ENCODE data around the gene LSM4.
"Not testable (repeated sequence)": the region's sequence is repeated elsewhere in the genome, so short reads cannot be mapped to it uniquely, and the experiment has no call there.

LSM4 gene

DNA sequence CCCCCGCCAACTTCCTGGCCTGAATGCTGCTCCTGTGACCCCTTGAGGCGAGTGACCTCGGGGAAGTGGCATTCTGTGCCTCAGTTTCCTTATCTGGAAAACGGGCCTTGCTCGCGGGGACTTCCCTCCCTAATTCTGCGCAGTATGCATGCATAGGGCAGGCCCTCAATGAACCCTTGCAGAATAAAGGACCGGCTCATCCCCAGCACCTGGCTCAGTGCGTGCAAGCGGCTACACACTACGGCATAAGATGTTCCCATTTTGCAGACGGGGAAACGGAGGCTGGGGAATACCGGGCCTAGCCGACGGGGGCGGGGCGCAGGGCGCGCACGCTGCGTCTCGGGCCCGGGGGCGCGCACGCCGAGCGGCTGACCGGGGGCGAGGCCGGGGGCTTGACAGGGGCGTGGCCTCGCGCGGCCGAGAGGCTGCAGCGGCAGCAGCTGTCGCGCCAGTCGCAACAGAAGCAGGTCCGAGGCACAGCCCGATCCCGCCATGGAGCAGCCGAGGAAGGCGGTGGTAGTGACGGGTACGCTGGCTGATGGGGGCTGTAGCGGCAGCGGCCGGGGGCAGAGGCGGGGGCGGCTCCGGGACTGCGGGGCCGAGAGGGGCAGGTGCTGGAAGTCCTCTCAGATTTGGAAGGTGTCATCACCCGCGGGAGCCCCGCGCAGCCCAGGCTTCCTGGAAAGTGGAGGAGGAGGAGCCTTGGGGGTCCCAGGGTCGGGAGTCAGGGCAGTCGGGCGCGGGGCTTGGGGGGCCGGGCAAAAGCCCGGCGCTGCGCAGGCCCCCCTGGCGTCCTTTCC, 17.5 kb upstream of the LSM4 start, which contains the start of gene PGPEP1:
TSS of gene PGPEP1 (plus strand) at position 409 of the 800 bp plus-strand sequence. CDS start at position 493, 84 bp downstream.
- no peak for DNase-seq

DNA sequence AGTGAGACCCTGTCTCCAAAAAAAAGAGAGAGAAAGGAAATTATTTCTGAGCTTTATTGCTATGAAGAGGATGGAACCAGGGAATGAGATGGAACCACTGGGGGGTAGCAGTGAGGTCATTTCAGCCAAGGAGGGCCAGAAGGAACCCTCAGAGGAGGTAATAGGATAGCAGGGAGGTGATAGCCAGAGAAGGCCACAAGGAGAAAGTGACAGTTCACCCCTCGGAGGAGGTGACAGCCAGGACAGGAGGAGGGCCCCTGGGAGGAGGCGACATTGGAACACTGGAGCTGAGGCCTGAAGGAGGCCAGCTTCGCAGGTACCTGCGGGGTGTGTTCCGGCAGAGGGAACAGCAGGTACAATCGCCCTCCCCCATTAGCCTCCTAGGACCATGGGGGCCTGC, 16.8 kb upstream of the LSM4 start:
- peak; percentile 14 for DNase-seq

DNA sequence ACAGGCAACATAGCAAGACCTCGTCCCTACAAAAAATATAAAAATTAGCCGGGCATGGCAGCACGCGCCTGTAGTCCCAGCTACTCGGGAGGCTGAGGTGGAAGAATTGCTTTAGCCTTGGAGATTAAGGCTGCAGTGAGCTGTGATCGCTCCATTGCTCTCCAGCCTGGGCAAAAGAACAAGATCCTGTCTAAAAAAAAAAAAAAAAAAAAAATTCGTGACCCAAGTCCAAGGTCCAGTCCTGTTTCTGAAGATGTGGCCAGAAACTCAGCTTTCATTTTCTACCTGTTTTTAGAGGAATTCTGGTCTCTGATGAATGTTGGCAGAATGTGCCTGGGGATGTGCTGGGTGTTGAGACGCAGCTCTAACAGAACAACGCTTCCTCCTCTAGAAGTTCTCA, 15.7 kb upstream of the LSM4 start:
- DNase-seq = no peak

DNA sequence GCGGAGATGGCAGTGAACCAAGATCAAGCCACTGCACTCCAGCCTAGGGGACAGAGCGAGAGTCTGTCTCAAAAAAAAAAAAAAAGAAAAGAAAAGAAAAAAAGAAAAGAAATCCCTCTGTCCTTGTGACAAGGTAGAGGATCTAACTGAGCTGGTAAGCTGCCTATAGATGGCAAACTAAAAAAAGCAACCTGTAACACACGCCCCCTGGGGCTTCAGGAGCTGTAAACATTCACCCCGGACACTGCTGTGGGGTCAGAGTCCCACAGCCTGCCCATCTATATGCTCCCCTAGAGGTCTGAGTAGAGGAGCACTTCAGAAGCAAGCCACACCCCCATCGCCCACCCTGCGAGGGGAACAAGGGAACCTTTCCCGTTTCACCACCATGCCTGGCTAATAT, 13.2 kb upstream of the LSM4 start:
- DNase-seq = no peak

DNA sequence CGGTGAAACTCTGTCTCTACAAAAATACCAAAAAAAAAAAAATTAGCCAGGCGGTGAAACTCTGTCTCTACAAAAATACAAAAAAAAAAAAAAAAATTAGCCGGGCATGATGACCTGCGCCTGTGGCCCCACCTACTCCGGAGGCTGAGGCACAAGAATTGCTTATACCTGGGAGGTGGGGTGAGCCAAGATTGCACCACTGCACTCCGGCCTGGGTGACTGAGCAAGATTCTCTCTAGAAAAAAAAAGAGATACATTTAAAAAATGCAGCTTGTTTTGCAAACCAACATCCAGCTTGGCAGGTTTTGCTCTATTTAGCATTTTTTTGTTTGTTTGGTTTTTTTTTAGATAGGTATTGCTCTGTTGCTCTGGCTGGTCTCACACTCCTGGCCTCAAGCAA, 10.8 kb upstream of the LSM4 start:
- DNase-seq = no peak

DNA sequence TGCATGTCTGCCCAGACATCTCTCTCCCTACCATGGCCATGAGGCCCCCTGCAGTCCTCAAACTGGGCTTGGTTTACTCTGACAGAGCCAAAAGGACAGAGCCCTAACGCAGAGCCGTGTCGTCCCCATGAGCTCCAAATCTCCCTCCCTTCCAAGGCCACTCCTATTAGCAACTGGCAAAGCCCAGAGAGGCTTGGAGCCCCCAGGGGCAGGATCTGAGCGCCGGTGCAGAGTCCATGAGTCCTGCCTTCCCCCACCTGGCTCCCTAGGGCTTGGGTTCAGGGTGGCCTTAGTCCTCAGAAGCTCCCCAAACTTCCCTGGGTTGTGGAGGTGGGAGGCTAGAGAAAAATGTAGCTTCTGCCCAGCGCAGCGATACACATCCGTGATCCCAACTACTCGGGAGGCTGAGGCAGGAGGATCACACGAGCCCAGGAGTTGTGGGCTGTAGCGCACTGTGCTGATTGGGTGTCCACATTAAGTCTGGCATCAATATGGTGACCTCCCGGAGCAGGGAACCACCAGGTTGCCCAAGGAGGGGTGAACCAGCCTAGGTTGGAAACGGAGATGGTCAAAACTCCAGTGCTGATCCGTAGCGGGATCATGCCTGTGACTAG, 10.1 kb upstream of the LSM4 start:
- DNase-seq = no peak

DNA sequence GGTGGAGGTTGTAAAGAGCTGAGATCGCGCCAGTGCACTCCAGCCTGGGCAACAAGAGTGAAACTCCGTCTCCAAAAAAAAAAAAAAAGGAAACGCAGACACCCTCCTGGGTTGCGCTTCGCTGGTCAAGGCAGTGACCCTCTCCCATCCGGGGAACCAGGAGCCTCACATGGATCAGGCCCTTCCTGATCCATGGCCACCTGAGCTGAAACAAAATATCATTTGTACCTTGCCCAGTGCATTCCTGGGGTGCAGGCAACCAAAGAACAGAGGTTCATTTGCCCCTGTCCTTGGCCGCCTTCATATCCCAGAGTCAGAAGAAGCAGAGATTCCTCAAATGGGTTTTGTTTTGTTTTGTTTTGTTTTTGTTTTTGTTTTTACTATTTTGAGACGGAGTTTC, 8.0 kb upstream of the LSM4 start:
- no peak for DNase-seq

DNA sequence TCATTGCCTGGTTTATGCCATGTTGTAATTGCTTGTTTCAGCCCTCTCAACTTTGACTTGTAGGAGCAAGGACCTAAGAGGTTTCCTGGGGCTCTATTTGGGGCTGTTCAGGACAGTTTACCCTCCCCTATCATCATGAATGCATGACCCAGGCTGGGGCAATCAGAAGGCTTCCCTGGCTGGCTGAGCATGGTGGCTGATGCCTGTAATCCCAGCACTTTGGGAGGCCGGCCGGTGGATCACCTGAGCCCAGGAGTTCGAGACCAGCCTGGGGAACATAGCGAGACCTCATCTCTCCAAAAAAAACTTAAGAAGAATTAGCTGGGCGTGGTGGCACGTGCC, 6.1 kb upstream of the LSM4 start:
- no peak for DNase-seq

DNA sequence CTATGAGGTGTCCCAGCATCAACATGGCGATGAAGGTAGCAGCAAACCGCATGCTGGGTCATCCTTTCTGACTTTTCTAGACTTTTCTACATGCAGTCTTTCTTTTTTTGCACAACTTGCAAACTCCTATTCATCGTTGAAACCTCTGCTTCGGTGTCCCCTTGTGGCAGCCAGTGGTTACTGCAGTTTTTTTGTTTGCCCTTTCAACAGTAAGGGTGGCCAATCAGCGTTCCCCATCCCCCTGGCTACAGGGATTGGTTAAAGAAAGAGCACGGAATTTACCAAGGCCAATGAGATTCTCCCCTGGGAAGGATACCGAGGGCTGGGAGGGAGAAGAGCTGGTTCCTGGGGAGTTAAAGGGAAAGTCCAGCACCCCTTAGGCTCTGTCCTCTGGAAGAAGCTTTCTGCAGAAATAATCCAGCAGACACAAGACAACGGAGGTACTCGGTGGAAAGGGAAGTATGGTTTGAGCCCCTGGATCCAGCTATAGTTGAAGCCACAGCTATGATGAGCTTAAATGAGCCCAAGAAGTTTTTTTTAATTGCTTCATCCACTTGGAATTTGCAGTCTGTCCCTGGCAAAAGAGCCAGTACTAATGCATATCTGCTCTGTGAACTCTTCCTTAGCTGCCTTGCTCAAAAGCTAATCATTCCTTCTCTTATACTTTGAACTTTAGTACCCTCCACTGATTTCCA, 5.6 kb upstream of the LSM4 start:
- peak; percentile 96 for DNase-seq

DNA sequence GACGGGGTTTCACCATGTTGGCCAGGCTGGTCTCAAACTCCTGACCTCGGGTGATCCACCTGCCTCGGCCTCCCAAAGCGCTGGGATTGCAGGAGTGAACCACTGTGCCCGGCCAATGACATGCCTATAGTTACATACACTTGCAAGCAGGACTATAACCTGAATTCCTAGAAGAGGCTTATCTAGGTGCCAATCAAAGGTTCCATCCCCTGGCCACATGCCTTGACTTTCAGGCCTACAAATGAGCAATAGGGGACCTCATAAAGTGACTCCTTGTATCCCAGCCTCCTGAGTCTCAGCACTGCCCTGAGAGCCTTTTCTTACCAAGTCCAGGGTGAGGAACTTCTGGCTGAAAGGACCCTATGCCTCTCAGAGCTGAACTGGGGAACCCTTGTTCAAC, 3.9 kb upstream of the LSM4 start:
- no peak for DNase-seq

DNA sequence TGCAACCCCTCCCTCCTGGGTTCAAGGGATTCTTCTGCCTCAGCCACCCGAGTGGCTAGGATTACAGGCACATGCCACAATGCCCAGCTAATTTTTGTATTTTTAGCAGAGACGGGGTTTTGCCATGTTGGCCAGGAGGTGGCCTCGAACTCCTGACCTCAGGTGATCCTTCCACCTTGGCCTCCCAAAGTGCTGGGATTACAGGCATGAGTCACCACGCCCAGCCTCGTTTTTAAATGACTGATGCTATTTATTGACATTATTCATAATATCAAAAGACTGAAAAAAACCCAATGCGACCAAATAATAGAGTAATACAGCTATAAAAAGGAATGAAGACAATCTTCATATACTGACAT, 1.5 kb upstream of the LSM4 start:
- not testable (repeated sequence) for DNase-seq

DNA sequence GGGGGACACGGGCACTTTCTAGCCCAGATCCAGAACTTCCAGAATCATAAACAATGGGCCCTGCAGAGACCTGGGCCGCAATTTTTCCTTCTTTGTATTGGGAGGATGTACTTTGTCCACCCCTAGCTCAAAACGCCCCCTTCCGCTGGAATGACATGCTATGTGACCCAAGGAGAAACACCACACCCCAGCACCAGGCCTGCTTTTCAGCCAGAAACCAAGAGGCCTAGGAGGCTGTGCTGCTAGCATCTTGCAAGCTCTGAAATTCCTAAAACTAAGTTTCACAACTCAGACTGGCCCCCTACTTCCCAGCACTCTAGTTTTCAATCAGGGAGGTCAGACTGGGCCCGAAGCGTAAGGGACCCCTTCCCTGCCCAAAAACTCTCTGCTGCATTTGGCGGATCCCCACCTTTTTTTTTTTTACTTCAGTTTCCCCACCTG, 538 bp downstream of the LSM4 start:
- DNase-seq = peak; percentile 28

DNA sequence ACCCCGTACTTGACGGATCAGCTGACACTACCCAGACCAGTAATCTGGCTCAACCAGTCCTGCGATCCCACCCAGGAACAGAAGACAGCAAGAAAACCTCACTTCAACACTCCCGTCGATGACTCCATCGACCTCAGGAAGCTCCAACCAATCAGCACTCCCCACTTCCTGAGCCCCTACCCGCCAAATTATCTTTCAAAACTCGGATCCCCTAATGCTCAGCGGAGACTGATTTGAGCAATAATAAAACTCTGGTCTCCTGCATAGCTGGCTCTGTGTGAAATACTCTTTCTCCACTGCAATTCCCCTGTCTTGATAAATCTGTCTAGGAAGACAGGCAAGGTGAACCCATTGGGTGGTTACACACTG, 1.2 kb downstream of the LSM4 start:
- no peak for DNase-seq

DNA sequence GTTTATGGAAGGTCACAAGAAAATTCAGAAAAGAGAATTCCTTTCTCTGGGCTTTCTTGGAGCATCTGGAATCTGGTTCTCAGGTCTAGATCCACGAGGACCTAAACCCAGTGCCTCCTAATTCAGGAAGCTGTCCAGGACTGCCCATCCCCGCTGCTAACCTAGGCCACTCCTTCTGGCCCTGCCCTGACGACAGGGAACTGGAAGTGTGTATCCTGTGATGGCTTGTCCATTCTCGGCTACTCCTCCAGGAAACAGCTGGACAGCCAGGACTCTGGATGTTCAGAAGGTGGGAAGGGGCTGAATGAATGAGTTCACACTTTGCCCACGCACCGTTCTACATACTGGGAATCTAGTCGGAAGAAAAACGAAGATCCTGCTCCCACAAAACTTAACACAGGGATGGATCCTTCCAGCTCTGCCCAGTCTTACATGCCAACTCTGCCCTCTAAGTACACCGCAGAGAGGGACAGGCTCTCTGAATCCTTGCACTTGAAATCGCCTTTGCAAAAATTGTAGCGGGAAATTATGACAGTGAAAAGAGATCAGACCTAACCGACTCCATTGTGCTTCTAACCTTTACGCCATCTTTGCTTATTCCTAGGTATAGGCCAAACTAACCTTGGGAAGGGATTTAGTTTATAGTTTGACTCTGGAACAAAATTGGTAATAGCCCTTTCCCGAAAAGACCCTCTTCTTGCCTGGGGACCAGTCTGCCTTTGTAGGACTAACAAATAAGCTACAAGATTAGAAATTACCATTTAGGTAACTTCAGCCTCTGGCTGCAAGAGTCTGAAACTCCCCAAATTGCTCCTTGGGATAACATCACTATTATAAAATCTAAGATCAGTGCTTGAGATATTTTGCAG, 1.8 kb downstream of the LSM4 start:
- no peak for DNase-seq

DNA sequence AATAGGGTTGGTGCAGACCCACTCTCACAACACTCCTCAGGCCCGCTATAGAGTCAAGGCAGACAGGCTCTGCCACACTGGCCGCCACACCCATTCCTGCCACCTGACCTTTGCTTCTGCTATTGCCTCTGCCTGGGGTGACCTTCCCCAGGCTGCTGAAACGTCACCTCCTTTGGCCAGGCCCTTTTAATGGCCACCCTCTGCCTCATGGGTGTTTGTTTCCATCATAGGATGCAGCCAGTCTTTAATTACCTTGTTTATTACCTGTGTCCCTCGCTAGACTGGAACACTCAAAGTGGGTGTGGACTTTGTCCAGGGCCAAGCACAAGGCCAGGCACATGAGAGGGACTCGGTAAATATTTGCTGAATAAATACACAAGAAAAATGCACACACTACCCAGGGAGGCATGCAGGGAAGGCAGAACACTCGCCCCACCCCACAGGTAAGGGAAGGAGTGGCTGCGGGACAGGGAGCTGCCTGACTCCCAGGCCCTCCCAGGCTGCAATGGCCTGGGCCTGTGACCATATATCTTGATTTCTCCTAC, 3.2 kb downstream of the LSM4 start:
- no peak for DNase-seq

DNA sequence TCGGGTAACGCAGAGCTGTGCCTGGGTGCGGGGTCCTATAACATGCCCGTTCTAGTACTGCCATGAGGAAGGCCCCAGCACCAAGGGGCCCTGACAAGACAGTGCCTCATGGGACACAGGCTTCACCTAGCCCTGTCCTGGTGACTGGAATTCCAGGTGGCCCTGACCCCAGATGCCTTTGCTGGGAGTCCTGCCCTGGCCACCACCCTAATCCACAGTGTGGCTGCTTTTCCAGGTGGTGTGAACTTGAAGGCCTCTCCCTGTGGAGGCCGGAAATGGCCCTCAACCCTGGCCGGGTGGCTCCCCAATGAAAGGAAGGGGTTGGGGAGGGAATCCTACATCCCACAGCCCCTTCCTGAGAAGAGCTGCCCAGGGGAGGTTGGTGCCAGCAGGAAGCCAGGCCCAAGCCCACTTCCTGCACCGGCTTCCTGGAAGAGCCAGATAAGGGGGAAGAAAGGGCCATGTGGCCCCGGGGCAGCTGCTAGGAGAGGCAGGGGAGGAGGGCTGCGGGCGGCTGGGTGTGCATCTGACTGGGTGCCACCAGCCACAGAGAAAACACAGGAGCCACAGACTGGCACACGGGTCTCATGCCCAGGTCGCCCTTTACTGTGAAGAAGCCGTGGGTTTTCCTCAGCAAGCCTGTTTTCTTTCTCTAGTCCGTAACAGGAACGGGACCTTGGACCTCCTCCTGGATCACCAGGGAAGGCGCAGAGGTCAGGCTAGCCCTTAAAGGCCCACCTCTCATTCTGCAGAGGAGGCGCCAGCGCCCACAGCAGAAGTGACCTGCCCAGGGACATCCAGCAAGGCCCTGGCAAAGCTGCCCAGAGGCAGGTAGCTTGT, 4.7 kb downstream of the LSM4 start:
- no peak for DNase-seq

DNA sequence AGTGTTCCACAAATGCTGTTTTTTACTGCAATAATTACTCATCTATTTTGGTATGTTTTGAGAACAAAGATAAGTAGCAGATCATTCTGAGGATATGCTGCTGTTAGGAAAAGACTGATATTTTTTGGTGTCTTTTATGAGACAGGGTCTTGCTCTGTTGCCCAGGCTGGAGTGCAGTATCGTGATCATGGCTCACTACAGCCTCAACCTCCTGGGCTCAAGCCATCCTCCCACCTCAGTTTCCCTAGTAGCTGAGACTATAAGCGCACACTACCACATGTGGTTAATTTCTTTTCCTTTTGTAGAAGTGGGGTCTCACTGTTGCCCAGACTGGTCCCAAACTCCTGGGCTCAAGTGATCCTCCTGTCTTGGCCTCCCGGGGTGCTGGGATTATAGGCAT, 9.5 kb downstream of the LSM4 start:
- DNase-seq = no peak

DNA sequence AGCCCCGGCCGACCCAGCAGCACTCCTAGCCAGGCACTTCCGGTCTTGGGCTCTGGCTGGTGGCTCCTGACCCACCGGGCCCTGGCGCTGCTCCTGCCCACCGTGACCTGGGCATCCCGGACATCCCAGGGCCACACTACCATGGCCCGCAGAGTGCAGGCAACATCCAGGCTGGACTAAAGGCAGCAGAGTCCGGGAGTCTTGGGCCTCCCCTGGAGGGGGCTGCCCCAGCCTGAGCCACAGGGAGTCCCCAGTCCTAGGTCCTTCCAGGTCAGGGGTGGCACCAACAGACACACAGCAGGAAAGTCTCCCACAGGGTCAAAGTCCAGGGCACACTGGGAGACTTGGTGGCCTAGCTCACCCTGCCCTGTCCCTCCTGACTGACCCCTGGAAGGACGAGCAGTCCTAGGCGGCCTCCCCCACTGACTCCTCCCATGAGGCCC, 10.8 kb downstream of the LSM4 start:
- no peak for DNase-seq

DNA sequence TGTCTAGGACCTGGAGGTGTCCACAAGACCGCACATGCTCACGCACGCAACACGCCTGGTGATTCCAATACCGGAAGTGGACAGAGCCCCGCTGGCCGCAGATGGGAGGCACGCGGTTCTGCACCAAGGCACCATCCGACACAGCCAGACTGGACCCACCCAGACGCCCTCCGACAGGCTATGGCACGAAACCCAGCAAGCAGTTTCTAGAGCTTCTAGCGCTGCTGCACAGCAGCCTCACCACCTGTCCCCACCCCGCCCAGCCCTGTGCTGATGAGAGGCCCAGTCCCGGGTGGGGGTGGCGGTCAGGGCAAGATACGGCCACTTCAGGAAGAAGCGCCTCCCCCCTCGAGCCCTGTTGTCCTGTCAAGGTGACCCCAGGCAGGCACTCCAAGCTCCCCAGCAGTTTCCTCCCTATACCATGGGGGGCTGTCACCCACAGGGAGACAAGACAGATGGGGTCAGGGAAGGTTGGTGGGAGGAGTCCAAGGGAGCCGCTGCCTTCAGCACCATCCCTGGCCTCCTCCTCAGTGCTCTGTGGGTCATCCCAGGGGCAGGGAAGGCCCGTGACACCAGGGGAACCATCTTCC, 11.3 kb downstream of the LSM4 start:
- no peak for DNase-seq

DNA sequence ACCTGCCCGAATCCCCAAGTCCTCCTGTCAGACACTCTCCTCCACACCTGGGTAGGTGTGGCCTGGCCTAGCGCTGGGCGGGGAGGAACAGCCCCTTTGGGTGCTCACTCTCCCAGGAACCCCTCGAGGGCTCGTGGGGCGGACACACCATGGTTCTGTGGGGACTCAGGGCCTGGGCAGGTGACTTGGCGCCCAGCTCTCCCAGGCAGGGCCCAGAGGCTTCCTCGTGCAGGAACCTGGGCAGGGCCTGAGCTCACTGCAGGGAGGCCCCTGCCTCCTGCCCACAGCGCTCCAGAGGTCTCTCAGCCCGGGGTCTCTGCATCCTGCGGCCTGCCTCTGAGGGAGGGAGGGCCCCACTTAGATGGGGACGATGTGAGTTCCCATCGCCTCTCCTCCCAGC, 11.9 kb downstream of the LSM4 start:
- DNase-seq = no peak

DNA sequence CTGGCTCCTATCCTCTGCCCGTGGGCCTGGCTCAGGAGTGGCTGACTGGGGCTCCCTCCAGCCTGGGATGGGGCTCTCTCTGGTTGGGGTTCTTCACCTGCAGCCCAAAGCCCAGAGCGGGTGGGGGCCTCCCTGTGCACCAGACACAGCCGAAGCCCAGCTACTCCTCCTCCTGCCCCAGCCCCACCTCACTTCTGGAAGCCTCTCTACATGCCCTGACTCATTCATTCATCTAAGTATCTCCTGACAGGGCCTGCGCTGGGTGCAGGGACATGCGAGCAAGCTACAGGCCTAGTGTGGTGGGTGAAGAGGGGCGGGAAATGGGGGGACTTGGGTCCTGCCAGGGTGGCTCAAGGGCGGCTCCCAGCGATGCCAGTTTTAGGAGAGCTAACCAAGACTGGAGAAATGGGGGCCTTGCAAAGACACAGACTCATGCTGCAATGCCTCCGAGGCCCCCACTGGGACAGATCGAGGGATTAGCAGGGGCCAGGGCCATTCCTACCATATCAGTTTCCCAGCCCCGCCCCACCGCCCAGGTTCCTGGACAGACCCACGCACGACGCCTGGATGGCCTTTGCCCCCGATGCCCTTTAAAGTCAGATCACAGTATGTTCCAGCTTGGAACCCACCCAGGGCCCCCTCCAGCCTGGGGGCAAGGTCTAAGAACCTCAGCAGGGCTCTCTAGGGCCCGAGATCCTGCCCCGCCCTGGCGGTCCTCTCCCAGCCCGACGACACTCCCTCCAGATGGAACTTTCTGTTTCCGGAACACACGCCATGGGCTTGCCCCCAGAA, 12.6 kb downstream of the LSM4 start:
- no peak for DNase-seq
